Kidney epithelial cell (primary cell): Measurements from ENCODE around the gene SLIT1. TPM values are rescaled to one million over a fixed set of nuclear protein-coding genes. Genes with fewer than 3 reads are reported as not detected.

Experiments used
- DNase-seq: peaks from one replicate; pipeline ENCODE4 v3.0.0-alpha.2; 2010; ENCODE audit warnings: low read depth
- H3K27me3 ChIP-seq: 2 replicates; pipeline ENCODE4 v1.6.0; 2011; ENCODE audit warnings: low read length; ENCODE audit not compliant: control insufficient read depth, insufficient read depth
- H3K36me3 ChIP-seq: 2 replicates; pipeline ENCODE4 v1.5.1; 2011; ENCODE audit warnings: low read length; ENCODE audit not compliant: control insufficient read depth, insufficient read depth
- H3K4me3 ChIP-seq: 2 replicates; pipeline ENCODE4 v1.5.1; 2011; ENCODE audit warnings: low read depth, mild to moderate bottlenecking, control low read depth, low read length
- CTCF ChIP-seq: IDR thresholded peaks from 2 replicates; pipeline ENCODE4 v1.5.1; 2011; ENCODE audit warnings: mild to moderate bottlenecking, moderate library complexity, low read length, control low read depth, inconsistent platforms; ENCODE audit not compliant: insufficient read depth, poor library complexity, severe bottlenecking
- total RNA-seq: library from RNA; depleted of rRNA; stranded (reverse); fragments of >200 nt; gene quantifications from 2 replicates; pipeline ENCODE4 v1.2.3, GENCODE V29; 2015

Gene SLIT1
- total RNA-seq, 1 donor from 2014 or later: 0.17 TPM

- no peaks in the 10 kb centered on the region for H3K27me3 ChIP-seq
- peak; percentile 53 for TF ChIP-seq CTCF
- no peak overlapping the region for H3K4me3 ChIP-seq
- no peak for DNase-seq
- no peaks in the 10 kb centered on the region for H3K36me3 ChIP-seq
Measured at GRCh38 chr10:97025613-97026242, 160.0 kb downstream of the SLIT1 start.

- peak; percentile 75 for DNase-seq
- Histone ChIP-seq H3K36me3 (no peaks in the 10 kb centered on the region), H3K27me3 (no peaks in the 10 kb centered on the region), H3K4me3 (no peak overlapping the region)
- TF ChIP-seq CTCF: no peak
Measured at GRCh38 chr10:97024168-97025073, 161.3 kb downstream of the SLIT1 start.

- DNase-seq: no peak
- Histone ChIP-seq H3K27me3 (no peaks in the 10 kb centered on the region), H3K4me3 (no peak overlapping the region), H3K36me3 (no peaks in the 10 kb centered on the region)
- TF ChIP-seq CTCF: no peak
Measured at GRCh38 chr10:97023401-97024167, 162.2 kb downstream of the SLIT1 start.

GRCh38 chr10:97022616-97023015, 163.1 kb downstream of the SLIT1 start:
- H3K36me3 ChIP-seq: no peaks in the 10 kb centered on the region
- DNase-seq: no peak
- no peak overlapping the region for H3K4me3 ChIP-seq
- TF ChIP-seq CTCF: no peak
- no peaks in the 10 kb centered on the region for H3K27me3 ChIP-seq

- no peaks in the 10 kb centered on the region for H3K36me3 ChIP-seq
- no peak for DNase-seq
- H3K4me3 ChIP-seq: no peak overlapping the region
- no peak for TF ChIP-seq CTCF
- H3K27me3 ChIP-seq: no peaks in the 10 kb centered on the region
Measured at GRCh38 chr10:97020452-97021400, 165.0 kb downstream of the SLIT1 start.
